Progenitor cell of endocrine pancreas (in vitro differentiated cells): ENCODE data around the gene GAS7. TPM values are rescaled to one million over a fixed set of nuclear protein-coding genes. Genes with fewer than 3 reads are reported as not detected.

Experiments used
- DNase-seq: peaks from one replicate; pipeline ENCODE4 v3.0.0; 2021; ENCODE audit warnings: low spot score; ENCODE audit not compliant: unreplicated experiment
- H3K27ac Mint-ChIP-seq: 2 replicates; pipeline ENCODE4 v1.8.0; 2021; ENCODE audit warnings: mild to moderate bottlenecking, moderate library complexity, mixed read lengths
- H3K27me3 Mint-ChIP-seq: 2 replicates; pipeline ENCODE4 v1.8.0; 2021; ENCODE audit warnings: mixed read lengths
- H3K36me3 Mint-ChIP-seq: 2 replicates; pipeline ENCODE4 v1.8.0; 2022; ENCODE audit warnings: mixed read lengths; ENCODE audit not compliant: insufficient read depth
- H3K4me1 Mint-ChIP-seq: 2 replicates; pipeline ENCODE4 v1.8.0; 2021; ENCODE audit warnings: low read depth, mixed read lengths
- H3K4me3 Mint-ChIP-seq: 2 replicates; pipeline ENCODE4 v1.8.0; 2021; ENCODE audit warnings: low read depth, mild to moderate bottlenecking, moderate library complexity, mixed read lengths
- H3K9me3 Mint-ChIP-seq: 2 replicates; pipeline ENCODE4 v1.8.0; 2021; ENCODE audit warnings: low read depth, mixed read lengths
- CTCF ChIP-seq: fragments of 200-600 bp; sonication (generic); IDR thresholded peaks from one replicate; pipeline ENCODE4 v1.5.0; 2021; ENCODE audit warnings: antibody characterized with exemption, mild to moderate bottlenecking; ENCODE audit not compliant: unreplicated experiment
- total RNA-seq: library from RNA; stranded (reverse); gene quantifications from 2 replicates; pipeline ENCODE4 v1.2.1, GENCODE V29; 2021

GAS7 gene
- total RNA-seq, 1 donor from 2014 or later = 3.4 TPM

GRCh38 chr17:10051112-10051511, 147.3 kb downstream of the GAS7 start:
- DNase-seq = no peak
- H3K4me1 Mint-ChIP-seq = no peaks in the 10 kb centered on the region
- H3K27me3 Mint-ChIP-seq = peaks cover 6% of the 10 kb centered on the region
- no peaks in the 10 kb centered on the region for H3K36me3 Mint-ChIP-seq
- no peaks in the 10 kb centered on the region for H3K9me3 Mint-ChIP-seq
- no peak overlapping the region for H3K27ac Mint-ChIP-seq
- no peak for TF ChIP-seq CTCF
- H3K4me3 Mint-ChIP-seq = no peak overlapping the region

- H3K9me3 Mint-ChIP-seq = no peaks in the 10 kb centered on the region
- DNase-seq = no peak
- H3K4me3 Mint-ChIP-seq = no peak overlapping the region
- no peak for TF ChIP-seq CTCF
- H3K27me3 Mint-ChIP-seq = peaks cover 6% of the 10 kb centered on the region
- H3K4me1 Mint-ChIP-seq = no peaks in the 10 kb centered on the region
- no peaks in the 10 kb centered on the region for H3K36me3 Mint-ChIP-seq
- H3K27ac Mint-ChIP-seq = no peak overlapping the region
These were observed 147.8 kb downstream of the GAS7 start for GRCh38 chr17:10050597-10051101.

- peaks cover 6% of the 10 kb centered on the region for H3K27me3 Mint-ChIP-seq
- H3K9me3 Mint-ChIP-seq = no peaks in the 10 kb centered on the region
- H3K4me1 Mint-ChIP-seq = no peaks in the 10 kb centered on the region
- H3K4me3 Mint-ChIP-seq = no peak overlapping the region
- TF ChIP-seq CTCF = no peak
- H3K27ac Mint-ChIP-seq = no peak overlapping the region
- no peaks in the 10 kb centered on the region for H3K36me3 Mint-ChIP-seq
- no peak for DNase-seq
These were observed 149.6 kb downstream of the GAS7 start for GRCh38 chr17:10048629-10049350.

- TF ChIP-seq CTCF = no peak
- H3K9me3 Mint-ChIP-seq = no peaks in the 10 kb centered on the region
These were observed 151.3 kb downstream of the GAS7 start for GRCh38 chr17:10046786-10047785.

More at GRCh38 chr17:10046786-10047785, 151.3 kb downstream of the GAS7 start:
- Mint-ChIP-seq H3K36me3 (no peaks in the 10 kb centered on the region), H3K4me3 (no peak overlapping the region), H3K4me1 (no peaks in the 10 kb centered on the region), H3K27me3 (peaks cover 2% of the 10 kb centered on the region), H3K27ac (no peak overlapping the region)
- no peak for DNase-seq
